Breast epithelium (tissue), 4 donors: Measurements from ENCODE around the gene DHRS7B. TPM values are rescaled to one million over a fixed set of nuclear protein-coding genes. Genes with fewer than 3 reads are reported as not detected.

Source experiments
- DNase-seq, 2 donors: peaks; one replicate each; pipeline ENCODE4 v3.0.0-alpha.2; 2019; ENCODE audit warnings: low spot score in 2 of 2
- H3K27ac ChIP-seq, 2 donors: fragments of 200-600 bp; sonication (generic) in 1 of 2; one replicate each; pipeline ENCODE4 v1.5.1; 2016 to 2019; ENCODE audit warnings: mild to moderate bottlenecking in 1 of 2
- H3K27me3 ChIP-seq, 2 donors: fragments of 200-600 bp; sonication (generic) in 1 of 2; one replicate each; pipeline versions ENCODE4 v1.5.1 to v1.6.0; 2017 to 2019; ENCODE audit warnings: control low read depth in 1 of 2, mild to moderate bottlenecking in 1 of 2
- H3K36me3 ChIP-seq: fragments of 200-600 bp; one replicate; pipeline ENCODE4 v1.5.1; 2019
- H3K4me1 ChIP-seq, 2 donors: fragments of 200-600 bp; sonication (generic); one replicate each; pipeline ENCODE4 v1.5.1; 2016 to 2019; ENCODE audit warnings: control low read depth in 1 of 2
- H3K4me3 ChIP-seq, 3 donors: fragments of 200-600 bp; sonication (generic); 1 replicate in 2 of 3; 2 replicates in 1 of 3; pipeline ENCODE4 v1.5.1; 2016 to 2019; ENCODE audit warnings: mild to moderate bottlenecking in 3 of 3, moderate library complexity in 2 of 3
- H3K9me3 ChIP-seq, 2 donors: fragments of 200-600 bp; sonication (generic) in 1 of 2; one replicate each; pipeline ENCODE4 v1.5.1; 2016 to 2019; ENCODE audit warnings: control low read depth in 1 of 2
- CTCF ChIP-seq, 3 donors: fragments of 450-650 bp; IDR thresholded peaks; one replicate each; pipeline ENCODE4 v1.5.1; 2016 to 2017; ENCODE audit warnings: antibody characterized with exemption in 3 of 3, mild to moderate bottlenecking in 3 of 3, moderate library complexity in 3 of 3
- POLR2A ChIP-seq: fragments of 450-650 bp; IDR thresholded peaks from one replicate; pipeline ENCODE4 v1.6.1; 2016; ENCODE audit warnings: antibody characterized with exemption, mild to moderate bottlenecking, moderate library complexity
- POLR2AphosphoS5 ChIP-seq, 3 donors: sonication (generic); formaldehyde crosslinking; IDR thresholded peaks; one replicate each; pipeline ENCODE4 v1.6.1; 2017; ENCODE audit warnings: antibody characterized with exemption in 3 of 3
- intact Hi-C: fragments of 100-400 bp; cut with DNase I; formaldehyde crosslinking; loops from one replicate; pipeline ENCODE4 v1.15.1; 2023; ENCODE audit warnings: low total_unique reads
- total RNA-seq, 3 donors: library from RNA; depleted of rRNA; stranded (reverse); fragments of >200 nt; gene quantifications; one replicate each; pipeline ENCODE4 v1.1.0, GENCODE V29; 2016

Gene DHRS7B
- total RNA-seq, 3 donors from 2014 or later: 53.7 to 64.0 (median 60.9) TPM

GRCh38 chr17:21170809-21171208 is 44.0 kb downstream of the DHRS7B start:
- no peaks in the 10 kb centered on the region for H3K27me3 ChIP-seq
- peaks cover 5% of the 10 kb centered on the region for H3K36me3 ChIP-seq
- H3K4me3 ChIP-seq: no peak overlapping the region
- DNase-seq: no peak
- intact Hi-C loops: no loop called here
- H3K9me3 ChIP-seq: no peaks in the 10 kb centered on the region
- TF ChIP-seq CTCF (IDR thresholded peaks at IDR 0.05) (no peak), POLR2AphosphoS5 (IDR thresholded peaks at IDR 0.05) (no peak), POLR2A (no peak)
- H3K4me1 ChIP-seq: peaks cover 0 to 3% of the 10 kb centered on the region in 2 donors
- peak overlapping the region in 1 of 2 donors; percentile 64 for H3K27ac ChIP-seq

- intact Hi-C loops: no loop called here
- Histone ChIP-seq H3K27ac (peak overlapping the region in 1 of 2 donors; percentile 64), H3K36me3 (peaks cover 5% of the 10 kb centered on the region), H3K27me3 (no peaks in the 10 kb centered on the region), H3K4me3 (no peak overlapping the region), H3K4me1 (peaks cover 0 to 3% of the 10 kb centered on the region in 2 donors), H3K9me3 (no peaks in the 10 kb centered on the region)
- no peak for DNase-seq
- TF ChIP-seq POLR2AphosphoS5 (IDR thresholded peaks at IDR 0.05): no peak
Measured at GRCh38 chr17:21171309-21171922, 44.7 kb downstream of the DHRS7B start.

GRCh38 chr17:21171970-21172510 is 45.3 kb downstream of the DHRS7B start:
- TF ChIP-seq CTCF (IDR thresholded peaks at IDR 0.05) (no peak), POLR2AphosphoS5 (IDR thresholded peaks at IDR 0.05) (no peak), POLR2A (no peak)
- Histone ChIP-seq H3K4me1 (peaks cover 0 to 3% of the 10 kb centered on the region in 2 donors), H3K9me3 (no peaks in the 10 kb centered on the region), H3K27me3 (no peaks in the 10 kb centered on the region), H3K36me3 (peaks cover 5% of the 10 kb centered on the region), H3K27ac (peak overlapping the region in 1 of 2 donors; percentile 64), H3K4me3 (no peak overlapping the region)
- intact Hi-C loops: no loop called here
- no peak for DNase-seq

- no peak for DNase-seq
- peaks cover 0 to 3% of the 10 kb centered on the region in 2 donors for H3K4me1 ChIP-seq
- intact Hi-C loops: no loop called here
Measured at GRCh38 chr17:21172846-21173245, 46.1 kb downstream of the DHRS7B start.

GRCh38 chr17:21173543-21173942 is 46.8 kb downstream of the DHRS7B start:
- H3K27ac ChIP-seq: no peak overlapping the region
- no peaks in the 10 kb centered on the region for H3K9me3 ChIP-seq
- peaks cover 5% of the 10 kb centered on the region for H3K36me3 ChIP-seq
- intact Hi-C loops: no loop called here
- no peak for DNase-seq
- peaks cover 0 to 3% of the 10 kb centered on the region in 2 donors for H3K4me1 ChIP-seq
- TF ChIP-seq CTCF (IDR thresholded peaks at IDR 0.05) (no peak), POLR2AphosphoS5 (IDR thresholded peaks at IDR 0.05) (no peak), POLR2A (no peak)
- no peak overlapping the region for H3K4me3 ChIP-seq
- no peaks in the 10 kb centered on the region for H3K27me3 ChIP-seq

More at GRCh38 chr17:21172846-21173245, 46.1 kb downstream of the DHRS7B start:
- Histone ChIP-seq H3K27me3 (no peaks in the 10 kb centered on the region), H3K36me3 (peaks cover 5% of the 10 kb centered on the region), H3K27ac (no peak overlapping the region), H3K9me3 (no peaks in the 10 kb centered on the region), H3K4me3 (no peak overlapping the region)
- TF ChIP-seq POLR2AphosphoS5 (IDR thresholded peaks at IDR 0.05) (no peak), POLR2A (no peak), CTCF (IDR thresholded peaks at IDR 0.05) (no peak)
